ENCODE measurements around the gene SBF2.
"Not testable (repeated sequence)": the region's sequence is repeated elsewhere in the genome, so short reads cannot be mapped to it uniquely, and the experiment has no call there.

SBF2 gene

DNA sequence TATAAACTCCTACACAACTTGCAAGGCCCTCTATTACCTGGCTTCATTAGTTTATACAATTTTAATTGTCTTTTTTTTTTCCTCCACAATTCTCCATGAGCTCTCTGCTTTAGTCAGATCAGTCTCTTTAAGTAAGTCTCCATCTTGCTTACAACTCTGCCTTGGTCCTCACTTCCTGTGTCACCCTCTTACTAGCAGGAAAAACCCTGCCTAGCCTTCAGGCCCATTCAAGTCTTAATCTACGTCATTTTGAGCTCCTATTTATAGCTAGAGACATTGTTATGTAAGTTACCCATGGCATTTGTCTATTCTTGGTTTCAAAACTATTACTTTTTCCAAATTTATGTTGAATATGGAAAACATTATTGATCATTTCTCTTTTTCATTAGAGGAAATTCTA, 177.4 kb downstream of the SBF2 start:
- DNase-seq (ENCODE audit: low spot score), result no peak

DNA sequence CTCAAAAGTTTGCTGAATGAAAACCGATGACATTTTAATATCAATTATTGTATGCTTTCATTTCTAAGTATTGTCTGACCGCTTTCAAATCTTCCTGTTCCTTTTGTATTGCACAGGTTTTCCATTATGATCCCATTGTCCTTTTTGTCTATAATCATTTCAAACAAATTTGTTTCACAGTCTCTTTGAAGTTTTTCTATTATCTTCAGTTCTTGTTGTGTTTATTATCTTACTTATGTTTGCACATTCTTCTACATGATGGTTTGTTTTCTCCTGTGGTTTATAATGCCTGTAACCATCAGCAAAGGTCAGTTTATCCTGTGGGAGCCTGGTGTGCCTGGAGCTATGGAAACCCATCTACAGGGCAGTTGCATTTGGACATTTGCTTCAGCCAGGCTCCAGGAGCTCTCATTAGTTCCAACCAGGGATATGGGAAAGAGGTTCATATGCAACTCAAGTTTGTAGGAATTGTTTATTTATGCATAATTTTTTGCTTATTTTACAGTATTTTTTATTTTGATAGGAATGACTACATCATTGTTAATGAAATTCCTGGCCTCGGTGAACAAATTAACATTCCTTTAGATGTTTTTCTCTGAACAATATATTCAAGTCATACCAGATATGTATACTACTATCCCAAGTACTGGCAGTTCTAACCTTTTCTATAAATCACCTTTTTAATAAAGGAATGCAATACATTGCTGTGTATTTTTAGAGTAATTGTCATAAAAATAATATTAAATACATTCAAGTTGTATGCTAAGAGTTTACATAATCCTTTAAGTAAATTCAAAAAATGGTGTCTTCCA, 179.2 kb downstream of the SBF2 start:
- no peak for DNase-seq (ENCODE audit: low spot score)

DNA sequence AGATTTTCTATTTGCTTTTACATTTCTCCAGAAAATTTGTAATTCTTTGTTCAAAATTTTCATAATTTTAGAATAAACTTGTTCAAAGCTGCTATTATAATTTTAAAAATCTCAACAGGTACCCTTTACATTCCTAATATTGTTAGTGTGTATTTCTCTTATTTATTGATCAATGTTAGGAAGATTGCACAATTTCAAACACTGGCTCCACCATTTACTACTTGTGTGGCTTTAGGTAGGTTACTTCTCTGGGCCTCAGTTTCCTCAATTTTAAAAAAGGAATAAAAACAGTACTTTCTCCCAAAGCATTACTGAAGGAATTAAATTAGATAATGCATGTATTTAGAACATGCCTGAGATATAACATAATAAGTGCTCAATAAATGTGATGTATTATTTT, 180.2 kb downstream of the SBF2 start:
- no peak for DNase-seq (ENCODE audit: low spot score)

DNA sequence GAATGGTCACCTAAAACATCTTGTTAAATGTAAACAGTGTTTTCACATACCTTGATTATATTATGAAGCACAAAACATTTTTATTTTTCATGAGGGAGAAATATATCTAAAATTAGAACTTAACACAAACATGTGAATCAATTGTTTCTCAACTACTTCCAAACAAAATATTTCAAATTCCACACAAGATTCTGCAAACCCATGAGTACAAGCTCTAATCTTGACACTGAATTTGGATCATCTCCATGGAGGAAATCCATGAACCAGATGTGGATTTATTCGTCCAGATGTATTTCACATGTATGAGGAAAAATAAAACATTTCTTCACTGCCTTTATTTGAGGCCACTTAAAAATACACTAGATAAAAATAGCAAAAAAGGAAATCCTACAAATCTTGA, 184.2 kb downstream of the SBF2 start:
- no peak for DNase-seq (ENCODE audit: low spot score)

DNA sequence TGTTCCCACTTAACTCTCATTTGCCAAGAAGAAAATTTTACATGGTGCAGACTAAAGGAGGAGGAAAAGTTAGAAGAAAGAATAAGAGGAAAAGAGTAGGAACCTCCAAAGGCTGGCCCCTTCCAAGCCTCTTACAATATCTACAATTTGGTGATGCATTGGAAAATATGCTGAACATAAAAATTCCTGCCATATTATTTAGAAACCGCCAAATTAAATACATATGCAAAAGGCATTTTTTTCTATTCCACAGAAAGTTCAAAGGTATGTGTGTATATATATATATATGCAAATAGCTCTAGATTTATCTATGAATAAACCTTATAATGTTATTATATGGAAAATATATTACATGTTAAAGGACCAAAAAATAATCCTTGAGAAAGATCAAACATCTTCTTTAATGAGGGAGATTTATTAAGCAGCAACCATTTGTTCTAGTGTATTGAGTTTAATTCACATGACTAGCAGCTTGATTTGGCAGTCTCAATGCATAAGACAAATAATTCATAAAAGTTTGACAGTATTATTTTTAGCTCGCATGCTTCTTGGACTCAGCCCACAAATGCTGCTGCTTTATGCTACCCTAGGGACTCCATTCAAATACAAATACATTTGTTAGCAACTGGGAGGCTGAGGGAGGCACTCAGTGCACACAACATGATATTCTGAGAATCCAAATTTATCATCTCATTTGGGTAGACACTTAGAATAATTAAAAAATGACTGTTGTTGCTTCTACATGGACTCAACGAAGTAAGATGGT, 184.9 kb downstream of the SBF2 start:
- no peak for DNase-seq (ENCODE audit: low spot score)

DNA sequence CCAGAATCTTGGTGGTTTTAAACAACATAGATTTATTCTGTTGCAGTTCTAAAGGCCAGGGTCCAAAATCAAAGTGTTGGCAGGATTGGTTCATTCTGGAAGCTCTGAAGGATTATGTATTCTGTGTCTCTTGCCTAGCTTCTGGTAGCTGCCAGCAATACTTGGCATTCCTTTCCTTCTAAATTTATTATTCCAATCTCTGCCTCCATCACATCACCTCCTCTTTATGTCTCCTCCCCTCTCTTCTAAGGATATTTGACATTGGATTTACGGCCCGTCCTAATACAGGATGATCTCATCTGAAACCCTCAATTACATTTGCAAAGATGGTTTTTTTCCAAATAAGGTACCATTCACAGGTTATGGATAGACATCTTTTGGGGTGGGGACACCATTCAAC, 186.5 kb downstream of the SBF2 start:
- DNase-seq (ENCODE audit: low spot score), result no peak

DNA sequence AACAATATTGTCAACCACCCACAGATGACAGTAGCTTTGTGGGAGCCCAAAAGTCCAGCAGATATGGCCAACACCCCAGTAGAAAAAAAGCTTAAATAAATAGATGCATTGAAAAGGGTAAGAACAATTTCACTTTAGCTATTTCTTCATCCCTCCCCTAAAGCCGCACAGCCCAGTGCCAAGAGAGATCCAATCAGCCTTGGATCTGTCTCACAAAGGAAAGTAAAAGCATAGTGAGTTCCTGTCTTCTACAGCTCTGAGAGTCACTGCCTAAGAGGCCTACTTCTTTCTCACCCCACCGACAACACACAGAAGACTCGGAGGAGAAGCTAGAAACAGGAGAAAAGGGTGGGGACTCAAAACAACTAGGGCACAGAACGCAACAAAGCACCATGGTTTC, 196.4 kb downstream of the SBF2 start:
- DNase-seq (ENCODE audit: low spot score), result no peak

DNA sequence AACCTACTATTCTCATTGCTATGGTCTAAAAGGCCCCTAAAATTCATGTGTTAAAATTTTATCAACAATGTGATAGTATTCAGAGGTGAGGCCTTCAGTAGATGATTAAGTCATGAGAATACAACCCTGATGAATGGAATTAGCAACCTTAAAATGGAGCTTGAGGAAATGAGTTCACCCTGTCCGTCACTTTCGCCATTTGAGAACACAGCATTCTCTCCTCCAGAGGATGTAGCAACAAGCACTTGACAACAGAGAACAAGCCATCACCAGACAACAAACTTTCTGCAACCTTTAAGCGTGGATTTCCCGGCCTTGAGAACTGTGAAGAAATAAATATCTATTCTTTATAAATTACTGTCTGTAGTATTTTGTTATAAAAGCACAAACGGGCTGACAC, 197.0 kb downstream of the SBF2 start:
- no peak for DNase-seq (ENCODE audit: low spot score)

DNA sequence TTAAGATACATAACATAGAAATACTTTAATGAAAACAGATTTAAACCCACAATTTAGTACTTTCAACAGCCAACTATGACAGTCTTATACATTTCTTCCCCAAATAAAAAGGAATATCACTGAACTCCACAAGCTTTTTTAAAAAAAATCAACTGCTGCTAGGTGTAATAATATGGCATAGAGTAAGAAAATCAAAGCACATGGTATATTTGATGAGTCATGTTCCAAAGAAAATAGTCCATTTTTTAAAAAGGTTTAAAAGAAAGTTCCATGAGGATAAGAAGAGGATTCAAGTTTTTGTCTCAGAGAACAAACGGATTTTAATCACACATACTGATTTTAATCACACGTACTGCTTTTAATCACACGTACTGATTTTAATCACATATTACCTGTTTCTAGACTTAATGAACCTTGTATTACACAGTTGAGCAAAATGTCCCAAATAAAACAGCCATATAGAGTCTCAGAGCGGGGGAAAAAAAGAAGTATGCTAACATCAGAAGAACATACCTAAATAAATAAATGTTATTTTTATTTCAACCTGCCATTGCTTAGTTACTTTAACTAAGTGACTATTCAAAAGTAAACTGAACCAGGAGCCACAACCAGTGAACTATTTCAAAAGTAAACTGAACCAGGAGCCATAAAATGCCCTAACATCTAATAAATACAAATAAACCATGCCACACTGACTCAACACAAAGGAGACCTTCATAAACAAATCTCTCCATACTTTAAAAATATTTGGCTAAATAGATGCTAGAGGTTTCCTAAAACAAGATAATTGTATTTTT, 198.4 kb downstream of the SBF2 start:
- no peak for DNase-seq (ENCODE audit: low spot score)

DNA sequence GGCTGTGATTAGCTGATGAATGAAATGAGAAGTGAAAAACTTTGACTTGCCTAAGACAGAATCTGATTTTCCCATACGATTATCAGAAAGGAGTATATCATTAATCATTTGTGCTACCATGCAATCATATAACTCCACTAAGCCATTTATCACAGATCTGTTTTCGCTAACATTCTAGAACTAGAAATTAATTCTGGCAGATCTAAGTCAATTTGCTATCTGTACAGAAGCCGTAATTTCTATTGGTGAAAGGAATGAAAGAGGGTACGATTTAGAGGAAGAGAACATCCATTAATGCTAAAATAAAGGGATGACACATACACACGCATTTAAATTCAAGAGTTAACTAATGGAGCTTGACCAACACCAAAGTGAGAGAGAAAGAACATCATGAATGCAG, 201.6 kb downstream of the SBF2 start:
- no peak for DNase-seq (ENCODE audit: low spot score)

DNA sequence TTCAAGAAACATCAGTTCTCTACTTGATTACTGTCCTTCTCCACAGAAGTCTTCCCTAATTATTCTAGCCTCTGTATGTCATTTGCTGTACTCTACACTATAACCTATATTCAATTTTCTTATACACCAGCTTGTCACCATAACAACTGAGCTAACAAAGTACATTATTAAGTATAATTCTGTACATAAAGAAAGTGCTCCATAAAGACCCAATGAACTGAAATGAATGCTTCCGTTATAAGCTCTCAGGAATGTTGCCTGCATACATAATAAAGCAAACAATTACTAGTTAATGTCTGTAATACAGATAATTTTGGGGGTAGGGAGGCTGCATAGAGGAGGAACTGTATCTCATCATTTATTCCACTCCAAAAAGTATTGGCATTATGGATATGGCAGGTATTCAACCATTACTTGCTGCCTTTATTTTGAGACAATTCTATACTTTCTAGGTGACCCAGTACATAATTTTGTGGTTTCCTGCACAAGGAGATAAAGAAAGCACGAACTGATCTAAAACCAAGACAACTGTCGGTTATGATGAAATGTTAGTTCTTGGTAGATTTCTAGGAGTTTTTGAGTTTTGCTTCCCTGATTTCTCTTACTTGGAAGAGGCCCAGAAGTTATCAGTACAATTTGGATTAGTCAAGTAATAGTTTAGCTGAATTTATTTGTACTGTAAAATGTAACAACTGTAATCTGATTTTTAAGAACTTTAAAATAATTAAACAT, 202.5 kb downstream of the SBF2 start:
- DNase-seq (ENCODE audit: low spot score), result no peak

DNA sequence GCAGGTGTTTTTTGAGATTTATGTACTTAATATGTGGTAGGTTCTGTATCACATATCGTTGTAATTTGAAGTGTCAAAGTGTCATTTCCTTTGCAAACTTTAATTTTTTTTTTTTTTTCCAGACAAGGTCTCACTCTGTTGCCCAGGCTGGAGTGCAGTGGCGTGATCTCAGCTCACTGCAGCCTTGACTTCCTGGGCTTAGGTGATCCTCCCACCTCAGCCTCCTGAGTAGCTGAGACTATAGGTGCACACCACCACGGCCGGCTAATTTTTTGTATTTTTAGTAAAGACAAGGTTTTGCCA, 206.1 kb downstream of the SBF2 start:
- DNase-seq (ENCODE audit: low spot score), result not testable (repeated sequence)

DNA sequence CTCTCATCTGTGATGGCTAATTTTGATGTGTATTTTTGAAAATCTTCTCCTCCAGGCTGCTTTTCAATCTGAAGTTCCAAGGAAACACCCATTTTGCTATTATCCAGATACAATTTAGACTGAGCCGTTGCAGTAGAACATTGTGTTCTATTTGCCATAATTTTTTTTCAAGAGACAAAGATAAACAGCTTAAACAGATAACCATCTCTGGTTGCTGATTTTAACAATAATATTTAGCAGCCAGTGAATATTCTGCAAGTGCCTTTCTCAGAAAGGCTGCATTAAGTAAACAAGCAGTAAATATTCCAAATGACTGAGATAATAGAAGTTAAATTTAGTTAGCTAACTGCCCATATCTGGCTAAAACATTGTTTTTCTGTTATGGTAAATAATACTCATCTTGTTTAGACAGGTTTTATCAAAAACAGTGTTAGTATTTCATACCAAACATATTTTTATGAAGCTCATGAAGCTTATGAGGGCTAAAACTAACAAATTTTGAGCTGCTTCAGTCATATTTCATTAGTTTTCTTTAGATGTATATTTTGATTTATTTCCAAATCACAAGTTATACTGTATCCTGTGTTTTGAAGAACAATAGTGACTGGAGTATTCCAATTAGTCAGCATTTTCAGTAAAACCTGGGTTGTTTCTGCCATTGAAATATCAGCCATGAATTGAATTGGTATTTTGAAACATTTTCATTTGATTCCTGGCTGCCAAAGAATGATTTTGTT, 206.7 kb downstream of the SBF2 start:
- no peak for DNase-seq (ENCODE audit: low spot score)

DNA sequence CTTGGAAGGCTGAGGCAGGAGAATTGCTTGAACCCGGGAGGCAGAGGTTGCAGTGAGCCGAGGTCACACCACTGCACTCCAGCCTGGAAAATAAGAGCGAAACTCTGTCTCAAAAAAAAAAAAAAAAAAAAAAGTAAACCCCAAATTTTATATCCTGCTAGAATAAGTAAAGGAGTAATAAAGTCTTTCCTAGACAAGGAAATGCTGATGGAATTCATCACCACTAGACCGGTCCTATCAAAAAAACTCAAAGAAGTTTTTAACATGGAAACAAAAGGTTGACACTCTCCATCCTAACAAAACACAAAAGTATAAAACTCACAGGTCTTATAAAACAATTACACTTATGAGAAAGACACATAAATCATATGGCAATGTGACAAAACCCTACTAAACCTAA, 213.9 kb downstream of the SBF2 start:
- DNase-seq (ENCODE audit: low spot score), result no peak

DNA sequence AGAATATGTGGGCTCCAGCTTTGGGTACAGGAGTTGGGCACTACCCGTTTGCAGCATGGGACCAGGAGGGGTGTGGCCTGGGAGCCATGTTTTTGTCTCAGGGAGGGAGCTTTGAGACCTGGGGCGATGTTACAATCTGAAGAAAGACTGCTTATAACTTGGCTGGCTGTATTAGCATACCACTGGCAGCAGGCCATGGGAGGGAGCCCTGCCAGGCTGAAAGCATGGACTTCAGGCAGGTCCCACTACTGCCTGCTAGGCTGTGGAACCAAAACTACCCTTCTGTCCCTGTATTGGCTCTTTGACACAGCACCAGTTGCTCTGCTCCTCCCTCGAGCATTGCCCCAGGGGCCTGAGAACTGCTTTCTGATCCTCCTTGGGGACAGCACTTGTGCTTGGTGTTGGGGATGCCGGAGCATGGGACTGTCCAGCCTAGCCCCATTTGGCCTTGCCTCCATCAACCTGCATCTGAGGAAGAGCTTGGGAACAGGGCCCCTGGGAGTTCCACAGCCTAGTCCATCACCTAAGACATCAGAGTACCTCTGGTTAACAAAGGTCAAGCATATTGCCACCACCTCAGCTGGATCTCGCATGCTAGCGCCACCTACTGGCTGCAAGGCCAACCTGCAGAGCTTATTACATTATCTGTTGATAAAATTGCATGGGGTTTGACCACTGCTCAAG, 217.4 kb downstream of the SBF2 start:
- DNase-seq (ENCODE audit: low spot score), result peak; percentile 46

DNA sequence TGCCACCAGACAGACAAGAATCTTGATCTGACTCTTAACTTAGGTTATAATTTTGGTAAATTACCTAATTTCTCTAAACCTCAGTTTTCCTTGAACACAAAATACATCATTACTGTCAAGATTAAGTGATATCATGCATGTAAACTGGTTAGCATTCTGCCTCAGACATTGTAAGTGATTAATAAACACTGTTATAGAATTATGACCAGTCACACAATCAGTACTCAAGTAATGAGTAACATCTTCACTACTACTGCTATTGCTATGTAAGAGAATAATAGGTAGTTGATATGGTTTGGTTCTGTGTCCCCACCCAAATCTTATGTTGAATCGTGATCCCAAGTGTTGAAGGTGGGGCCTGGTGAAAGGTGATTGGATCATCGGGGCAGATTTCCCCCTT, 218.9 kb downstream of the SBF2 start:
- no peak for DNase-seq (ENCODE audit: low spot score)

DNA sequence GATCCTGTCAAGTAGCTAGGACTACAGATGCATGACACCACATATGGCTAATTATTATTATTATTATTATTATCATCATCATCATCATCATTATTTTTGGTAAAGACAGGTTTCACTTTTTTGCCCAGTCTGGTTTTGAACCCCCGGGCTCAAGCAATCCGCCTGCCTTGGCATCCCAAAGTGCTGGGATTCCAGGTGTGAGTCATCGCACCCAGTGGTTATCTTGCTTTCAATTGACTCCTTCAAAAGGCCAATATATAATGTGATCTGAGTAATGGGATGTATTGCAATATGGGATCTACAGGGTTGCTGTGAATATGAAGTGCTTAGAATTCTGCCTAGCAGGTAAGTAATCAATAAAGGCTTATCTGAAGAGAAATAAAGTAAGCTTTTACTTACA, 221.2 kb downstream of the SBF2 start:
- no peak for DNase-seq (ENCODE audit: low spot score)

DNA sequence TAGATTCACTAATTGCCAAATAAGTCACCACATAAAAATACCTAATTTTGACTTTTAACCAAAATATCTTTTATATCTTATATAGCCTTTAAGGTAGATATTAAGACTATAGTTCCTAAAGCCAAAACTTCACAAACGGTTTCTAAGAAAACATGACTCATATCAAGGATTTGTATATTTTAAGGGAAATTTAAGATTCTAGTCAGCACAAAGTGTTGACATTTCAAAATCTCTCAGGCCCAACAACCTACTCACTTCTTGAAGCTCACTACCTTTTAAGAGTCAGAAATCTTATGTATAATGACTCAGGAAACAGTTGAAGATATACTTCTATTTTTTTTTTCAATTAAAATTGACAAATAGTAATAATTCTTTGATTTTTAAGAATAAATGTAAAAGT, 221.9 kb downstream of the SBF2 start:
- DNase-seq (ENCODE audit: low spot score), result no peak

DNA sequence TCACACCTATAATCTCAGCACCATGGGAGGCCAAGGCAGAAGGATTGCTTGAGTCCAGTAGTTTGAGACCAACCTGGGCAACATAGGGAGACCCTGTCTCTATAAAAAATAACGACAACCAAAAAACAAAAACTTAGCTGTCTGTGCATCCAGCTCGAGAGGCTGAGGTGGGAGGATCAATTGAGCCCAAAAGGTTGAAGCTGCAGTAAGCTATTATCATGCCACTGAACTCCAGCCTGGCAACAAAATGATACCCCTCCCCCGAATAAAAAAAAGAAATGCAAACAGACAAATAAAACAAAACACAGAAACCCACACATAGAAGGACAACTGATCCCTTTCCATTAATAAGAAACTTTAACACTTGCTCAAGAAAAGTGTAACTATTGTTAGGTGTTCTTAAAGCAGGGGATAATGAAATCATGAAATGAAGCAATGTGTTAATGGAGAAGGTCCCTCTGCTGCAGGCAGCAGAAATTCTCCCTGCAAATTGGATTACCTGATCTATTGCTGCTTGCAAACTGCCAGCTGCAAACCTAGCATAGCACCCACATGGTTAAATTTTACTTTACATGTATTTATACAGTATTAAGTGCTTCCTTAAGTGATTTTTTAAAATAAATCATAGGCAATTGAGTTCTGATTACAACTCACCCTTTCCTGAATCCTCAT, 226.3 kb downstream of the SBF2 start:
- DNase-seq (ENCODE audit: low spot score), result no peak

DNA sequence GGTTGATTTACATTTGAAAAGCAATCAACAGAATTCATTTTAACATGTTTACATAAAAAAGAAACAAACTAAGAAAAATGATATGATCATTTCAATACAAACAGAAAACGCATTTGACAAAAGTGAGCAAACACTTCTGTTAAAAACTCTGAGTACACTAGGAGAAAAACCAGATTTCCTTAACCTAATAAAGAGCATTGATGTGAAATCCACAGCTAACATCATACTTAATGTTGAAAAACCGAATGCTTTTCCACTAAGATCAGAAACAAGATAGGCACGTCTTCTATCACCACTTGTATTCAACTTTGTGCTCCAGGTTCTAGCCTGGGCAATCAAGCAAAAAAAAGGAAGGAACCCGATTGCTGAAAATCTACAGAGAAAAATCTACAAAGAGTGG, 227.6 kb downstream of the SBF2 start:
- DNase-seq (ENCODE audit: low spot score), result no peak

DNA sequence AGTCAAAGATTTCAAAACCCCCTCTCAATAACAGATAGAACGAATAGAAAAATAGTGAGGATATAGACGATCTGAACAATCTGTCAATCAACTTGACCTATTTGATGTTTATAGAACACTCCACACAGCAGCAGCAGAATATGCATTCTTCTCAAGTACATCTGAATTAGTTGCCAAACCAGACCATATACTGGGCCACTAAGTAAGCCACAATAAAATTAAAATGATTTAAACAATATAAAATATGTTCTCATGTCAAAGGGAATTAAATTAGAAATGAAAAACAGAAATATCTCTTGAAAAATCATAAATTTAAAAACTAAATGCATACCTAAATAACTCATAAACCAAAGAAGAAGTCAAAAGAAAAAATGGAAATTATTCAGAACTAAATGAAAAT, 229.2 kb downstream of the SBF2 start:
- DNase-seq (ENCODE audit: low spot score), result no peak
